ENCODE results near the gene CDH5. TPM values are rescaled to one million over a fixed set of nuclear protein-coding genes. Genes with fewer than 3 reads are reported as not detected.

Gene CDH5
- total and polyA plus RNA-seq, 8 donors = 77.2 to 179 (median 154) TPM

GRCh38 chr16:66409156-66409555, 42.7 kb downstream of the CDH5 start:
- ATAC-seq (no peak), DNase-seq (no peak)
- no peak for TF ChIP-seq CTCF (IDR thresholded peaks at IDR 0.05)
- peaks cover 13 to 28% of the 10 kb centered on the region in 2 donors for H3K4me1 ChIP-seq
- H3K27me3 ChIP-seq = peaks cover 0 to 21% of the 10 kb centered on the region in 2 donors
- intact Hi-C loops (cut with DNase I) = loop anchor here in 1 of 2 donors (5.0 kb wide), 2 partner anchors 73 to 193 kb away; partner anchors contain the start of gene CMTM3
- no peak overlapping the region for H3K4me3 ChIP-seq
- peak overlapping the region; percentile 58 to 71 for H3K27ac ChIP-seq
- peaks cover 0 to under 1% of the 10 kb centered on the region in 2 donors for H3K36me3 ChIP-seq
- H3K9me3 ChIP-seq = peaks cover 0 to 5% of the 10 kb centered on the region in 2 donors

- Histone ChIP-seq H3K27me3 (peaks cover 0 to 3% of the 10 kb centered on the region in 2 donors), H3K4me1 (peaks cover 13 to 20% of the 10 kb centered on the region in 2 donors), H3K9me3 (peaks cover 0 to 5% of the 10 kb centered on the region in 2 donors), H3K4me3 (no peak overlapping the region), H3K27ac (no peak overlapping the region), H3K36me3 (no peaks in the 10 kb centered on the region)
- no peak for TF ChIP-seq CTCF (IDR thresholded peaks at IDR 0.05)
- intact Hi-C loops (cut with DNase I) = no loop called here
- no peak for DNase-seq
- no peak for ATAC-seq
These were observed 45.7 kb downstream of the CDH5 start for GRCh38 chr16:66412182-66412581.

- Histone ChIP-seq H3K9me3 (peaks cover 0 to 5% of the 10 kb centered on the region in 2 donors), H3K27ac (no peak overlapping the region), H3K27me3 (no peaks in the 10 kb centered on the region), H3K4me3 (no peak overlapping the region), H3K4me1 (no peaks in the 10 kb centered on the region), H3K36me3 (no peaks in the 10 kb centered on the region)
- no peak for DNase-seq
- intact Hi-C loops (cut with DNase I) = no loop called here
- no peak for TF ChIP-seq CTCF (IDR thresholded peaks at IDR 0.05)
- ATAC-seq = no peak
These were observed 48.4 kb downstream of the CDH5 start for GRCh38 chr16:66414891-66415290.

- H3K27me3 ChIP-seq = no peaks in the 10 kb centered on the region
- no peaks in the 10 kb centered on the region for H3K36me3 ChIP-seq
- intact Hi-C loops (cut with DNase I) = no loop called here
- H3K9me3 ChIP-seq = peaks cover 0 to 5% of the 10 kb centered on the region in 2 donors
- no peak overlapping the region for H3K4me3 ChIP-seq
- TF ChIP-seq CTCF (IDR thresholded peaks at IDR 0.05) = no peak
- ATAC-seq (no peak), DNase-seq (no peak)
- no peak overlapping the region for H3K27ac ChIP-seq
- no peaks in the 10 kb centered on the region for H3K4me1 ChIP-seq
These were observed 49.6 kb downstream of the CDH5 start for GRCh38 chr16:66416136-66416535.

GRCh38 chr16:66416939-66417700, 50.6 kb downstream of the CDH5 start:
- H3K27ac ChIP-seq = no peak overlapping the region
- intact Hi-C loops (cut with DNase I) = no loop called here
- ATAC-seq = no peak
- H3K4me3 ChIP-seq = no peak overlapping the region
- no peaks in the 10 kb centered on the region for H3K27me3 ChIP-seq
- no peak for DNase-seq
- no peaks in the 10 kb centered on the region for H3K36me3 ChIP-seq
- peaks cover 0 to 5% of the 10 kb centered on the region in 2 donors for H3K9me3 ChIP-seq
- H3K4me1 ChIP-seq = no peaks in the 10 kb centered on the region
- no peak for TF ChIP-seq CTCF (IDR thresholded peaks at IDR 0.05)
